CD4-positive, alpha-beta T cell treated with Interleukin-4 for 1 hour (primary cell): Measurements from ENCODE around the gene ST8SIA5.

Experiments
- DNase-seq, 2 donors: peaks; one replicate each; pipeline ENCODE4 v3.0.0-alpha.2; 2020 to 2022

ST8SIA5 gene

GRCh38 chr18:46663539-46663938 lies 93.3 kb downstream of the ST8SIA5 start:
- no peak for DNase-seq

- DNase-seq = no peak
Measured at GRCh38 chr18:46660957-46661749, 95.7 kb downstream of the ST8SIA5 start.

- DNase-seq = no peak
Measured at GRCh38 chr18:46659484-46659883, 97.4 kb downstream of the ST8SIA5 start.

GRCh38 chr18:46657115-46657955 lies 99.5 kb downstream of the ST8SIA5 start, which contains the start of gene LOXHD1:
TSS of gene LOXHD1 (minus strand) at chr18:46657220. CDS start at chr18:46657033, 187 bp downstream.
- DNase-seq = no peak

- DNase-seq = no peak
Measured at GRCh38 chr18:46656326-46657114, 100.3 kb downstream of the ST8SIA5 start.

- no peak for DNase-seq
Measured at GRCh38 chr18:46652372-46652771, 104.5 kb downstream of the ST8SIA5 start.

- DNase-seq = no peak
Measured at GRCh38 chr18:46650681-46651080, 106.2 kb downstream of the ST8SIA5 start.

GRCh38 chr18:46649071-46649862 lies 107.6 kb downstream of the ST8SIA5 start:
- no peak for DNase-seq

- DNase-seq = no peak
Measured at GRCh38 chr18:46646468-46646867, 110.4 kb downstream of the ST8SIA5 start.

- no peak for DNase-seq
Measured at GRCh38 chr18:46642561-46642960, 114.3 kb downstream of the ST8SIA5 start.

GRCh38 chr18:46641917-46642316 lies 114.9 kb downstream of the ST8SIA5 start:
- DNase-seq = no peak

- DNase-seq = no peak
Measured at GRCh38 chr18:46639386-46639785, 117.5 kb downstream of the ST8SIA5 start.

- no peak for DNase-seq
Measured at GRCh38 chr18:46636040-46636630, 120.7 kb downstream of the ST8SIA5 start.

- no peak for DNase-seq
Measured at GRCh38 chr18:46632401-46633071, 124.3 kb downstream of the ST8SIA5 start.

GRCh38 chr18:46630991-46631390 lies 125.9 kb downstream of the ST8SIA5 start:
- DNase-seq = no peak

GRCh38 chr18:46630160-46630559 lies 126.7 kb downstream of the ST8SIA5 start:
- DNase-seq = no peak

- DNase-seq = no peak
Measured at GRCh38 chr18:46629361-46629760, 127.5 kb downstream of the ST8SIA5 start.

- DNase-seq = no peak
Measured at GRCh38 chr18:46628206-46628605, 128.6 kb downstream of the ST8SIA5 start.

GRCh38 chr18:46627136-46627535 lies 129.7 kb downstream of the ST8SIA5 start:
- no peak for DNase-seq

- no peak for DNase-seq
Measured at GRCh38 chr18:46625069-46625468, 131.8 kb downstream of the ST8SIA5 start.

- DNase-seq = peak in 1 of 2 donors; percentile 13
Measured at GRCh38 chr18:46624127-46624526, 132.7 kb downstream of the ST8SIA5 start.
